Fibroblast of skin of right quadriceps (primary cell): ENCODE measurements around the gene LEPROT.
"Not testable (repeated sequence)": the region's sequence is repeated elsewhere in the genome, so short reads cannot be mapped to it uniquely, and the experiment has no call there.

Experiments
- DNase-seq: peaks from one replicate; pipeline ENCODE4 v3.0.0-alpha.2; 2013

Gene LEPROT, protein sequence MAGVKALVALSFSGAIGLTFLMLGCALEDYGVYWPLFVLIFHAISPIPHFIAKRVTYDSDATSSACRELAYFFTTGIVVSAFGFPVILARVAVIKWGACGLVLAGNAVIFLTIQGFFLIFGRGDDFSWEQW

DNA sequence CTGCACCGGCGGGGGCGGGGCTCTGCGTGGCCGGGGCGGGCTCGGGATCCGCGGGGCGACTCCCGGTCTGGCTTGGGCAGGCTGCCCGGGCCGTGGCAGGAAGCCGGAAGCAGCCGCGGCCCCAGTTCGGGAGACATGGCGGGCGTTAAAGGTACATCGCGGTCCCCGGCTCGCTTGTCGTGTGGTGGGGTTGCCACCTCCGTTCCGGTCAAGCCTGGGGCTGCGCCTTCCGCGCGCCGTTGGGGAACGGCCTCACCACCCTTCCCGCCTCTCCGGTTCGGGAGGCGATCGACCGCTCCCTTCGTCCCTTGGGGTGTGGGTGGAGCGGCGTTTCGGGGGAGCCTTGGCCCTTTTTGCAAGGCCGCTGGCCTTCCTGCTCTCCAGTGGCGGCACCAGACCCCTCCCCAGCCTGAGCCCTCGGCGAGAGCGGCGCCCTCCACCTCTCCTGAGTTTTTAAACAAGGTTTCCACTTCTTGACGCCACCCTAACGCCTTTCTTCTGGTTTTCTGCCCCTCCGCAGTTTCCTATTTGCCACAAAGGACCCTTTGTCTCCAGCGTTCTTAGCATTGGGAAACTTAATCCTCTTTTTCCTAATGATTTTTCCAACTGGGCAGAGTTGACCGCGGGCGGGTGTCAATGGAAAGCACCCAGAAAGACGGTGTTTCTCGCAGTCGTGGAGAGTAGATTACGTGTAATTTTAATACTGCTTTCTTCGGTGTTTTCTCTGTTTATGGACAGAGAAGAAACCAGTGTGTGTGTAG lies at the start of gene LEPROT, which contains the start of gene LEPR:
LEPROT (plus strand) TSS at position 79 of the 761 bp plus-strand sequence; CDS start at position 136, 57 bp downstream.
LEPR (plus strand) TSS at position 79 of the 761 bp plus-strand sequence. CDS start 144,898 bp downstream, outside the sequence.
- DNase-seq, result no peak

DNA sequence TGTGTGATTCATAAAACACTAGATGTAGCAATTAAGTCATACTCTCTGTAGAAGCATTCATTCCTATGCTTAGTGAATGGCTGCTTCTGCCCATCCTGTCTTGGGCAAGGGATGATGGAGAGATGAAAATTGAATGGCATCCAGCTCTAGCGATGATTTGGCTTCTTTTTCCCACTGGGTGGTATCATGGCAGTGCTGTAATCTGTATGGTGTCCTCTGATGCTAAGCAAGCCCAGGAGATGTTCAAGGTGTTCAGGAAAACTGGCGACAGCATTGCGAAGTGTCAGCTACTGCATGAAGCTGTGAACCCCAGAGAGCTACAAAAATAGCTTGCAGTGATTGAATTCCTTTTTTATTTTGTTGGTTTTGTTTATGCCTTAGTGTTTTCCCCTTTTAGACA lies 48.9 kb upstream of the LEPROT start:
- no peak for DNase-seq

DNA sequence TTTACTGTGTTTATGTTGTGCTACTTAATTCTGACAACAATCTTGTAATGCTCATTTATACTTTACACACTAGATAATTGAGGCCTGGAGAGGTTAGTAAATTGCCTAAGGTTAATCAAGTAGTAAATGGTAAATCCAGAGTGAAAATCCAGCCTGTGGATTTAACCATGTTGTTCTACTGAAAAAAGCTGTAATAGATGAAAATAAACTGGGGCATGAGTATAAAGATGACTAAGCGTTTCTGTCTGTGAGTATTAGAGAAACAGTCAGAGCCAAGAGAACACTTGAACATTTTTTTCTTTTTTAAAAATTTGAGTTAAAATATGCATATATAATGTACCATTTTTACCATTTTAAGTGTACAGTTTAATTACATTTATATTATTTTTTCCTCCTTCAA lies 47.9 kb upstream of the LEPROT start:
- no peak for DNase-seq

DNA sequence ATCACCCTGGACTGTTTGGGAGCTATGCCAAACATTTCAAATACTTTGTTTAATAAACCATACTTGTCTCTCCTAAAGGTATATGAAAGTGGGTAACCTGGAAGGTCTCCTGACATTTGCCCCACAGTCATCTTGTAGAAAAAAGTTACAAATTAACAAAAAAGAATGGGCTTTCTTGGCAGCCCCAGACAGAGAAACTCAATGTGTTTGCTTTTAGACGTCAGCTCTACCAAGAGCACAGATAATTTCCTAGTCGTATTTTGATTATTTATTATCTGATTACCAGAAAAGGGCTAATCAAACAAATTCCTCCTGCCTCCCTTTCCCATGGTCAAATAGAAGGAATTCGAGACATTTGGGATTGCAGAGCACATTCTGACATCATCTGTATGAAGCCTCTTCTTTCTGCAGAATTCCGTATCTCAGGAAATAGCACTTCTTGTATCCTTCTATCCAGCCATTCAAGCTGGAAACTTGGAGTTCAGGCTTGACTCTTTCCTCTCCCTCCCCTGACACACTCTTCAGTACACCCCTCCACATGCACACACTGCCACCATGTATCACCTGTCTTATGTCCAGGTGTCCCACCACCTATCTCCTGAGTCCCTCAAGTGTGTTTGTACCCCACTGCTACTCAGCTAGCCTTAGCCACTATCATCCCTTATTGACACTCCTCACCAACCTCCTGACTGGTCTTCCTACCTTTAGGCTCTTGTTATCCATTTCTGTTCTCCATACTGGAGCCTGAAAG lies 42.8 kb upstream of the LEPROT start:
- no peak for DNase-seq

DNA sequence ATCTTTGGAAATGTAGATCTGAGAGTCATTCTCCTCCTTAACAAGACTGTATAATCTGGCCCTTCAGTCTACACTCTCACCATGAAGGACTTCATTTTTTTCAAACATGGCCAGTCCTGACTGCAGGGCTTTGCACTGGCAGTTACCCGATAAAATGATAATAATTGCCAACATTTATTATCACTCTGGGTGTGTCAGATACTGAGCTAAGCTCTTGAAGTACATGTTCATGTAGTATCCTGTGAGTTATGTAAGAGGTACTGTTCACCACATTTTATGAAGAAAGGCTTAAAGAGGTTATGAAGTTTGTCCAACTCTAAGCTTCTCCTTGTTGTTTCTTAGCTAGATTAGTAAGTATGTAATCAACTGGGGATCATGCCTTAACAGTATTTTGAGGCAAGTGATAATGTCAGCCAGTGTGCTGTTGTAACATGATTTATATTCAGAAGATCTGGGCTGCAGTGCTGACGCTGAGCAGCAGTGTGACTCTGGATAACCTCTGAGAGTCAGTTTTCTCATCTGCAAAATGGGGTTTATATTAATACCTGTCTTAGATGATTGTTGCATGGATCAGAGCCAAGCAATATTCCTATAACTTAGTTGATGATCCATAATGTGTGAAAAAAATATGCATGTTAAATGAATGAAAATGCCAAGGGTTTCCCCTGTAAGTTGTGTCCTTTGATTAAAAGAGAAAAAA lies 42.1 kb upstream of the LEPROT start:
- DNase-seq, result no peak

DNA sequence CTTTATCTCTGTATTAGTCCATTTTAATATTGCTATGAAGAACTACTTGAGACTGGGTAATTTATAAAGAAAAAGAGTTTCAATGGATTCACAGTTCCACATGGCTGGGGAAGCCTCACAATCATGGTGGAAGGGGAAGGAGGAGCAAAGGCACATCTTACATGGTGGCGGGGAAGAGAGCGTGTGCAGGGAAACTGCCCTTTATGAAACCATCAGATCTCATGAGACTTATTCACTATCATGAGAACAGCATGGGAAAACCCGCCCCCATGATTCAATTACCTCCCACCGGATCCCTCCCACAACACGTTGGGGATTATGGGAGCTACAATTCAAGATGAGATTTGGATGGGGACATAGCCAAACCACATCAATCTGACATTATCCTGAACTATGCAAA lies 36.0 kb upstream of the LEPROT start:
- DNase-seq, result not testable (repeated sequence)

DNA sequence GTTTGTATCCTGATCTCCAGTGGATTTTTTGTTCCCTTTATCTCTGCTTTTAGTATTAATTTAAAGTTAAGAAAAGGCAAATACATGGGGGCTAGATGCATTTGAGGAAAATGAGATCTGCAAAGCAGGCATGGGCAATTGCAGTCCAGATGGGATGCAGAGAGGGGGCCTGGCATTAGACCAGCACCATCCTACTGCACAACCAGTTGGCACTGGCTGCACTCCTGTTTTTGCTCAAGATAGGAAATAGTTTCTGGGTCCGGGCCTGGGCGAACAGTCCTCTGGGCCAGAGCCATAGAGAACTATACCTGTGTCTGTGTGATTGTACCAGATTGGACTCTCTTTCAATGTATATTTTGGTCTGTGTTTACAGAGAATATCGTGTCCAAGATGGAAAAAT lies 34.0 kb upstream of the LEPROT start:
- DNase-seq, result no peak

DNA sequence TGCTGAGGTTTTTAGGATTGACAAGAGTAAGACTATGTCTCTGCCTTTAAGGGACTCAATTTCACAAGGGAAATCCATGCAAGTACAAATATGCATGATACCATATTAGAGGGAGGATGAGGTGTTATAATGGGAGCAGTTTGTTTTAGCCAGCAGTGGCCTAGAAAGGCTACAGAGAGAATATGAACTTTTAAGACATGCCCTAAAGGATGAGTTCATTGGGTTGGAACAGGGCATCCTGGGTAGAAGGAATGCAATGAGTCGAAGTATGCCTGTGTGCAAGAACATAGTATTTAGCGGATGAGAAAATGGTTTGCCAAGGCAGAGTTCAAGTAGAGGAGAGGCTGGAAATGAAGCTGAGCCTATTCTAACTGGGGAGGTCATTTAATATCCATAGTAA lies 32.6 kb upstream of the LEPROT start:
- no peak for DNase-seq

DNA sequence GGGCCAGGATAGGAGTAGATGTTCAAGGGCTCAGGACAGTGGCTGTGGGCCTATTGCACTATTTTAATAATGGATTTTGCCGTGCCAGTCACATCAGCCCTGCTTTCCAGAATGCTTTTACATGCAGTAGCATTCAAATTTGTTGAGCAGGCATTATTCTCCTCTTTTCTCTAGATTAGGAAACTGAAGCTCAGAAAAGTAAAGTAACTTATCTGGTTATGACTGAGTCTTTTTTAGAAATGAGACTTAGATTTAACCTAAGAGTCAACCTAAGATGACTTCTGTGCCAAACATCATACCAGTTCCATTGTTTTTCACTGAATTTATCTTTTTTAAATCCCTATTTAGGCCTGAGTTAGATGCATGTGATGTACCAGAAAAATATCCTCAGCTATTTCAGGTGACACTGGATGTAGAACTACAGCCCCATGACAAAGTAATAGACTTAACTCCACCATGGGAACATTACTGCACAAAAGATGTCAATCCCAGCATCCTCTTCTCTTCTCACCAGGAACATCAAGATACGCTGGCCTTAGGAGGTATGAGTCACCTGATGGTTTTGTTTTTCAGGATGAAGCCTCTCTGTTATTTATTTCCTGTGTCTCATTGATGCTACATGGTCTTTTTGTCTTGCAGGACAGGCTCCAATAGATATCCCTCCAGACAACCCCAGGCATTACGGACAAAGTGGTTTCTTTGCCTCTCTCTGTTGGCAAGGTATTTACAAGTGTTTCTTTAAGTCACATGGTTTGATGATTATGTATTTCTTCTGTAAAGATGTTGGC lies 31.4 kb upstream of the LEPROT start:
- no peak for DNase-seq

DNA sequence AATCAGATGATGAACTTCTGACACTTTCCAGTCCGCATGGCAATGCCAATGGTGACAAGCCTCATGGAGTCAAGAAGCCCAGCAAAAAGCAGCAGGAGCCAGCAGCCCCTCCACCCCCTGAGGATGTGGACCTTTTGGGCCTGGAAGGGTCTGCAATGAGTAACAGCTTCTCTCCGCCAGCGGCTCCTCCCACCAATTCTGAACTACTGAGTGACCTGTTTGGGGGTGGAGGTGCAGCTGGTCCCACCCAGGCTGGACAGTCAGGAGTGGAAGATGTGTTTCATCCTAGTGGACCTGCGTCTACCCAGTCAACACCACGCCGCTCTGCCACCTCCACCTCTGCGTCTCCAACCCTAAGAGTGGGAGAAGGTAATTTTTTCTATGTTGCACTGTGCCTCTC lies 28.0 kb upstream of the LEPROT start:
- no peak for DNase-seq

DNA sequence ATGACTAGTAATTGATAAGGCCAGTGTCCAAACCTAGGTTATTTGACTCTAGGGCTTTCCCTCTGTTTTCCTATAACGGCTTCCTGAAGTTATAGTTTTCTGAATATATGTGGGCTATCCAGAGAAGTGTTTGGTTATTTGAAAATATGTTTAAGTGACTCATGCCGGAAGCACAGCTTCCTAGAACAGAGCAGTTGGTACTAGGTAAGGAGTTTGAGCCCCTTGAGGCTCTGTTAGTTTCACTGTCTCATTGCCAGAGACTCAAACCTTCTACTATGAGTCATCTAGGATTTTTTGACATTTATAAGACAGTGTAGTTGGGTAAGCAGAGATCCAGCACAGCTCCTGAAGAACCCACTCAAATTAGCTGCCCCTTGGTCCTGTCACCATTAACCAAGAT lies 27.1 kb upstream of the LEPROT start:
- DNase-seq, result peak; percentile 59

DNA sequence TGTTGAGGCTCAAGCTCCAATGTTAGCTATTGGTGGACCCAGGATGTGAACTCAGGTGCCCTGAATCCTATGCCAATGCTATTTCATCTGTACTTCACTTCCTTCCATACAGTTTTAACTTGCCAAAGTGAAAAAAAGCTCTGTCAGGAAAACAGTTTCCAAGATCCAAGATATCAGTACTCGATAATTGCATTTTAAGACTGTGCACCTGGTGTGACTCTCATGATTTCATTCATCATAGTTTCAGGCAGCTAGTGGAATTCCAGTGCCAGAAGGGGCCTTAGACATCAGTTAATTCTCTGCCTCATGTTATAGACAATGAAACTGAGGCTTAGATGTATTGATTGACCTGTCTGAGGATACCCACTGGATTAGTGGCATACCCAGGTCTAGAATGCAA lies 26.5 kb upstream of the LEPROT start:
- no peak for DNase-seq

DNA sequence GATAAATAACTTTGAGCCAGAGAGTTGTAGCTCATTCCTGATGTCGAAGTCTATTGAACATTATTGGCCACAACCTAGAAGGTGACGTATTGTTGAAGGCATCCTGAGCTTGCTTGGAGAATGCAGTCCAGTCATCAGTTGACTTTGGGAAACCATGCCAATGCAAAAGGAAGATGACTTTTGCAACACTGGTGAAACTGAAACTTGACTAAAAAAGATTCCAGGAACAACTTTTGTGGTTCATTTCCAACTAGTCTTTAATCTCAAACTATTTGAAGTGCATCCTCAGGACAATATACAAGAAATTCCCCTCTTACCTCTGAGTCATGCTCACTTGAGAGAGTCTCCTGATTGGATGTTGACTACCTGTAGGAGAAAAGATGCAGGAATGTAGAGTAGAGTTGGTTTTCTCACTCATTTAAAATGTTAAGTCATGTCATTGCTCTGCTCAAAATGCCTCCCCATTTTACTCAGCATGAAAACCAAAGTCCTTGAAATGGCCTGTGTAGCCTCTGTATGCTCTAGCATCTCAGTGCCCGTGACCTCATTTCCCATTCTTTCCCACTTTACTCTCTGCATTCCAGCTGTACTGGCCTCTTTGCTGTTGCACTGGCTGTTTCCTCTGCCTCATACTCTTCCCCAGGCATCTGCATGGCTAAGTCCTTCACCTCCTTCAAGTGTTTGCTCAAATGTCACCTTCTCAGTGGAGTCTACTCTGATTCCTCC lies 24.4 kb upstream of the LEPROT start:
- DNase-seq, result peak; percentile 54

DNA sequence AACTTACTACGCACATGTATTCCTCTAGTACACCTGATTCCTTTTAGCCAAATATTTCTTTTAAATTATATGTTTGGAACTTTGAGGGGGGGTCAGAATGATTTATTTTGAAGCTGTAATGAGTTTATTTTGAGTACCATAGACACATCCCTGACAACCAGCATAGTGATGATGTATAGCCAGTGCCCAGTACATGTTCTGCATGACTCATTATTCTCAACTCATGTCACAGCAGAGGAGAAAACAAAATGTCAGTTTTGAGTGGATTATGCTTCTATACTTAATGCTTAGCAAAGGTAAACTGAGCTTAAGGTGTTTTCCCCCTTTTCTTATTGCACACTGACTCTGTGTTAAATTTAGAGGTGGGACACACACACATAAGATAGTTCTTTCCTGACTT lies 22.4 kb upstream of the LEPROT start:
- DNase-seq, result no peak

DNA sequence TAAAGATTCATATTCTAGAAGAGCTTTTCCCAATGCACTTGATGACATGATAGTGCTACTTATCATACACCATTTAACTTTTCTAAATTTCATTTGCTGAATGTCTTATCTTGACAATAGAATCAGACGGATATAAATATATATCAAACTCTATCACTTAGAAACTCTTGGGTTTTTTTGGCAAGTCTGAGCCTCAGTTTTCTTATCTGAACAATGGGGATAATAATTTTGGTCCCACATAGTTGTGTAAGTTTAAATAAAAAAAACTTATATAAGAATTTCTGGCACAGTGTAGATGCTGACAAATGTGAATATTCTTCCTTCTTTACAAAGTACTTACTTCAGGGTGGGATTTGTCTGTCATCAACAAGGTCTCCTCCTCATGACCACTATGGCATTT lies 21.5 kb upstream of the LEPROT start:
- DNase-seq, result no peak

DNA sequence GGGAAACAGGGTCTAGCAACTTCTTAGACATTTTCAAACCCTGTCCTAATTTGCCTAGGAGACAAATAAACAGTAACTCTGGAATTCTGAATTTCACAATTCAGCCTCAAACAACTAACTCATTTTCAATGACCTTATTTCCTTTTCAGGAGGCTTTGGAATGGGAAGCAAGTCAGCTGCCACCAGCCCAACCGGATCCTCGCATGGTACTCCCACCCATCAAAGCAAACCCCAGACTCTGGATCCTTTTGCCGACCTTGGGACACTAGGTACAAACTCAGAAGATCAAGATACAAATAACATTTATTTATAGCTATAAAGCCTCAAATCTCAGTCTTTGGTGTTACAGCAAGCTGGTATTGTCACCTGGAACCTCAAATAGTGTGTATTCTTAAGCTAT lies 18.9 kb upstream of the LEPROT start:
- no peak for DNase-seq

DNA sequence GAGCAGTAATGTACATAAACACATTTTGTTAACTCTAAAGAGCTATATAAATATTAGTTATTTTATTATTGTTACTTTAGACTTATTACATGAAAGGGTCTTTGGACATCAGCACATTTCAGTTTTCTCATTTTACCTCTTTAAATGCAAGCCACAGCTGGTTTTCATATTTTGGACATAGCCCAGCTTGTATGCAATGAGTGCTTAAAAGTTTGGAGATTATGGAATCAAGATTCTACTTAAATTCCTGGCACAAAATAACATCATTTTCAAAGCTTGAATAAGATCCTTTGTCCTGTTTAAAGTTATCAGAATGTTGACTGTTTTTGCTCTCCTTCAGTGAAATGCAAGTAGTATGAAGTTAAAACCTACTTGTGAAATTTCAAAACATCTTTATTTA lies 15.5 kb upstream of the LEPROT start:
- DNase-seq, result no peak

DNA sequence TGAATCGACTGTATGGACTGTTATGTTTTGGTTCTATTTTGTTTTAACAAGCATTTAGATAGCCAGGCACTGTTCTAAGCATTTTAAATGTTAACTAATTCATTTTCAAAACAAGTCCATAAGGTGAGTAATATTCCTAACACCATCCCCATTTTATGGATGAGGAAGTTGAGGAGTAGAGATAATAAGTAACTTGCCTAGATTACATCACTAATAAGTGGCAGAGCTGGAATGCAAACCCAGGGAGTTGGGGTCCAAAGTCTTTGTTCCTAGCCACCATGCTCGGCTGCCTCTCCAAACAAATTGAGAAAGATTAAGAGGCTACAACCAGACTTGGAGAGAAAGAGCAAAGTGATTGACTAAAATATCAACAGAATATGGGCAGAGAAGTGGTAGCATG lies 12.6 kb upstream of the LEPROT start:
- no peak for DNase-seq

DNA sequence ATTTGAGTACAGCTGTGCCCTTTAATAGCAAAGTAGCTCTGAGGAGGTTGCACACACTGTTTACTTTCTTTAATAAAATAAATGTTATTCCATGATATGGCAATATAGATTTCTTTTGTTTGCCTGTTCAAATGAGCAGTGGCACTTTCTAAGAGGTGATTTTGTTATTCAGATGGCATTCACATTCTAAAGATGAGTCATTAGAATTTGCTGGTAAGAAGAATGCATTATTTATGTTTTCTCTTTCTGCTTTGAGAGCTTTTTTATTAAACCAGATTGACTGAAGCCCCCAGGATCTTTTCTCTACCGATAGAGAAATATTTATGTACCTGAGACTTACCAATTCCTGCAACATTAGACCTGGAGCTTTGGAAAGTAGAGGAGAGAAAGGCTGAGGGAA lies 11.2 kb upstream of the LEPROT start:
- DNase-seq, result no peak

DNA sequence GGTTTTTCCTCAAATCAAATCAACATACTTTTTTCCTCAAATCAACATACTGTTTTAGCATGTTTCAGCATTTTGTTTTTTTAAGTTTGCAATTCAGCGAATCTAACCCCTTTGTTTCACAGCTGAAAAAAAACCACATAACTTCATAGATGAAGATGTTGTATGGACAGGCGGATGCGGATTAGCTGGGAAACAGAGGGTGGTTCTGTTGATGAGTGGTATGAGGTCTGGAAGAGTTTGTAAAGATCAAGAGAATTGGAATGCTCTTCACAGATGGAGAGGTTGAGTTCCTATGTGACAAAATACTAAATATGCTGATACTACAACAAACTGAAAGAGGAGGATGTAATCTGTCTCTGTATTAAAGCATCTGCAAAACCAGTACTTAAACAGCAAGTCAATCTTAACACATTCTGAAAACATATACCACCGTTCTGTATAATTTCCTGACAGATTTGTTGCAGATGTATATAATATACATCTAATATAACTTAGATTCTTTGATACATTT lies 10.6 kb upstream of the LEPROT start:
- DNase-seq, result no peak

DNA sequence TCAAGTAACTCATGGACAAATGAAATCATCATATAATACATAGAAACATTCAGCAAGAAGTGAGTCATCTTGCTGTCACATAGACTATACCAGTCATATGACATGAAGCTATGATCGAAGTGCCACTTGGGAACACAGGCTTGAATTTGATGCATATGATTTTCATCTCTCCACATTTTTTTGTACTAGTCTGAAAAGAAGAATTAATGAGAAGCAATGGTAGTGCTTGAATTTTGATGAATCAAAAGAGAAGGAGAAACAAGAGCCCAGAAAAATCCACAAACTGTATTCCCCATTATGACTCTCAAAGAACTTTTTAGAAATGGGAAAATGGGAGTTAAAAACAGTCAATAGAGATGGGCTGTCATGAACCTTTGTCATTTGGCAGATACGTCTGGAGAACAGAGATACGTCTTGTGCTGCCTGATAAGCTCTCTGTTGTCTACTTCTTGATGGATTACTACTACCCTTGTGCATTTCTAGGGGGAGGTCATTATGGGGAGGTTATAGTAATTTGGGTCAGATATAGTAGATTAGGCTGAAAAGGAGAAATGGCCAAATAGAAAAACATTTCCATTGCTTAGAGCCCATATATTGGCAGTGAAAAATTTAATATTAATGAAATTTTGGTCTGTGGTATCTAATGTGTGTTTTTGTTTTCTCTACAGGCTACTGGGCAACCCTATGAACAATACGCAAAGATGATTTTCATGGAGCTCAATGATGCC lies 8.0 kb upstream of the LEPROT start:
- no peak for DNase-seq
